GM21360 (cell line): Measurements from ENCODE around the gene TENT5A.
"Not testable (repeated sequence)": the region's sequence is repeated elsewhere in the genome, so short reads cannot be mapped to it uniquely, and the experiment has no call there.

Source experiments
- ATAC-seq: cut with Tn5 transposase; IDR thresholded peaks from one replicate; pipeline ENCODE4 v1.9.1; 2021; ENCODE audit warnings: mild to moderate bottlenecking, moderate library complexity; ENCODE audit not compliant: unreplicated experiment

Gene TENT5A

DNA sequence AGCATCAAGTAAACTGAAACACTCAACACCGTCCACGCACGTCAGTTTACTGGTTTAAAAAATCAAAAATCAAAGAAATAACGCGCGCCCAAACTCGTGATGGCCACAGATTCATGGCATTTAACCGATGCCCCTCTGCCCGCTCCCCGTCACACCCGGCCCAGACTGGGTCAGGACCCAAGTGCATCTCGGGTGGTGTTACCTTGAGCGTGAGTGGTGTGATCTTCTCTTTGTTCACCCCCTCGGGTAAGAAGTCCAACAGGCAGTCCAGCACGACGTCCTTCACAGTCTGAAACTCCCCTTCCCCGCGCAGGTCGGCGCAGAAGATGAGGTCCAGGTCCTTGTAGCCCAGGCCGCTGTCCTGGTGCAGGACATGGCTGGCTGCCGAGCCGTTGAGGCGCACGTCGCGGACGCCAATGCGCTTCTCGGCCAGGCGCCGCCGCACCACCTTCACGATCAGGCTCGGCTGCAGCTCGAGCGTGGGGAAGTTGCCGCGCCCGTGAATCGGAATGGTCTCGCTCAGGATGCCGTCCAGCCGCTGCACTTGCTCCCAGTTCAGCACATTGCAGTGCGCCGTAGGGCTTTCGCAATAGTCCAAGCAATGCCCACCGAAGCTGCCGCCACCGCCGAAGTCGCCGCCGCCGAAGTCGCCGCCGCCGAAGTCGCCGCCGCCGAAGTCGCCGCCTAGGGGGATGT lies 945 bp downstream of the TENT5A start:
- no peak for ATAC-seq

DNA sequence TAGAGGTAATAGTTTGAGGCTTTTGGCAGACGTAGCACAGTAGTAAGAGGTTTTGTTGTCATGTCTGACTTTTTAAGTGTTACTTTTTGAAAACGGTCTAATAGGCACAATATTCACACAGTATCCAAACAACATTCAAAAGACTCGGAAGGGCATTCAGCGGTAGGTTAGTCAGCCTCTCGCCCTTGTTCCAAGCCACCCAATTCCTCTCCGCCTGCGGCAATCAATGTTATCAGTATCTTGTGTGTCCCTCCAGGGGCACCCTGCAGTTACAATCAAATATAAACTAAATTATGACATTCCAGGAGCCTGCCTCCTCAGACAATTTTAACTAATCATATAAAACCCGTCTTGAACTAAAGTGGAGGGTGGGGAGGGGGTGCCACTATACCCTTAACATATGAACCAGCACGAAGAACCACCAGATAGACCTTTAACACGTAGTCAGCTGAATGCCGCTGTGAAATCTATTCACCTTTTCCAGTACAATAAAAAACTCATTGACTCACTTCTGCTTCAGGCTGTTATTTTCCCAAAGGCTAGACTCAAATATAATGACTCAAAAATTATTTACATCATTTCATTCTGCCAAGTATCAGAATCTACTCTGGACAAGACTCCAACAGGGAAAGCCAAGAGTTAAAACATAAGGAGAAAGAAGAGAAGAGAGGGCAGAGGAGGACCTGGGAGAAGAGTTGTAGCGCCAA lies 1.6 kb downstream of the TENT5A start:
- no peak for ATAC-seq

DNA sequence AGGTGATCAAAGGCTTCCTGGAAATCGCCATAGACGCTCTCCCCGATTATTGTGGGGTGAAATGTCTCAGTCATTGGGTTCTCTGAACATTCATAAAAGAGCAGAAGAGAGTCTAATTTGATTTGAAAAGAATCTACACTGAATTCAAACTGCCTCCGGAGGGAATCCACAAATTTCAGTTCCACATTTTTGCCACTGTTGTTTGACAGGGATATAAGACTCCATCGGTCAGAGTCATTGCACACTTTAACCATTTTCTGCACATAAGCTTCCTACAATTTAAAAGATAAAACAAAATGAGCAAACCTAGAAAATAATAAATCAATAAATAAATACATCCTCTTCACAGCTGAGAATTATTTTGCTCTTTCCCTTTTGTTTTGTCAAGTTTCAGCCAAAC lies 2.3 kb downstream of the TENT5A start:
- no peak for ATAC-seq

DNA sequence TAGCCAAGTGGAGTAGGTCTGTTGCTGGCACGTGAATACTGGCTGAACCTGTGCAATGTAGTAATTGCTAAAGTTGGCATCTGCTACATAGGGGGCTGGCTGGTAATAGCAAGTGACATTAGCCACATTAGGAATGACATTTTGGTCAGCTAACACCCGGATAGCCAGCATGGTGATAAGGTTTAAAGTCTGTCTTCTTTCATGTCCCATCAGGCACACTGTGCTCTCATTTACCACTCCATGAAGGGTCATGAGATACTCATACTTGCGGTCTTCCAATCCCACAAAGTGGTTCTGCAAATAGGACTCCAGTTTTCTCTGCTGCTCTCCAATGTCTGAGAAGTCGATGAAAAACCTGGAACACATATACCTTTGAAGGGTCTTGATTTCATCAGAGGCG lies 2.8 kb downstream of the TENT5A start:
- no peak for ATAC-seq

DNA sequence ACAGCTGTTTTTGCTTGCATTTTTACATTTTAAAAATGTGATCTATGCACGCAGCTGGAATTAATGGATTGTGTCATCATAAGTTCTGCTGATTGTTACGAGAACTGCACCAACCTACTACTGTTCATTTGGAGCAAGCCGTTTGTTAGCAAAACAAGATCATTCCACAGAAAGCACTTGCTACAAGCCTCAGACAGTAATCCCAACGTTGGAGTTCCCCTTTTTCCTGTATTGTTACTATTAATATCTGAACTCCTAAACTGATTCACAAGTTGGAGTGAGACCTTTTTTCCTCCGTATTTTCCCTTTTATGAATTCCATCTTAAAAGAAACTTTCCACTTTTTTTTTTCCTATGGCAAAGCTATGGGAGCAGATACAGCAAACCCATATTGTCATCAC lies 3.5 kb downstream of the TENT5A start:
- ATAC-seq = no peak

DNA sequence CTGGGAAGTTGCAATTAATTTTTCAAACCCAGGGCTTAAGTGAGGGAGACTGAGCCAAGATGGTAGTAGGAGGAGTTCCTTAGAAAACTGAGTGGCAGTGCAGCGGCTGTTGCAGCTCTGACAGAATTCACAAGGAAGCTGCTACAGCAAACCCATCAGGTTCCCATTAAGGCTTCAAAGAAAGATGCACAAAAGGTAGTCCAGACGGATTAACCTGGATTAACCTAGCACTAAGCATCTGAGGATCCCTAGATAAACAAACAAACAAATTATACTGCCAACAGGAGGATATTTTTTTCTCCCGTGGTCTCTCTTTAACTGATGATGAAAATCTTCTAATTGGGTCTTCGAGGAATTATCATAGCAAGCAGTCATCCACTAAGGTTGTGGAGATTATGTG lies 5.2 kb downstream of the TENT5A start:
- ATAC-seq = no peak

DNA sequence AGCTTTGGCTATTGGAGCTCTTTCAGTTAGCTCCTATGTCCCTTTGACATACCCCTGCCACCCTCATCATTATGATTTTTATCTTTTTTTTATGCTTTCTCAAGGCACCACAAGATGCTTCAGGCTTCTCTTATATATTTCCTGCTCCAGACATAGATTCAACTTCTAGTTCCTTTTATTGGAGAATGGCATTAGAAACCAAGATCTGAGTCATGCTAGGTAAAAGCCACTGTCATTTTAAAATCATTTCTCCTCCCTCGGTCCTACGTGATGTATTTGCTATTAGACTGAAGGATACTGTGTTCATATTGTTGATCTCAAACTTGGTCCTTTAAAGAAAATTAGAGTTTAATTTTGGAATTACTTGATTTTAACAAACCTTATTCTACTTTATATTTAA lies 8.3 kb downstream of the TENT5A start:
- ATAC-seq = no peak

DNA sequence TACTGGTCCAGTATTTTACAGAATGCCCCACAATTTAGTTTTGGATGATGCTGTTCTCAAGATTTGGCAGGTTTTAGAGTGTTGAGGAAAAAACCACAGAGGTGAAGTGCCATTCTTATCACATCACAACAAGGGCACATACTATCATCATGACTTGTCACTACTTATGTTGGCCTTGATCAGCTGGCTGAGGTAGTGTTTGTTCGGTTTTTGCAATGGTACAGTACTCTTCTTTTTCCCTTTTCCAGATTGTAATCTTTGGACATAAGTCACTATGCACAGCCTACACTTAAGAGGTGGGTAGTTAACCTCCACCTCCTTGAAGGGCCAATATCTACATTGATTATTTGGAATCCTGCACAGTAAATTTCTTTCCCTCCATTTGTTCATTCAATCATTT lies 8.8 kb downstream of the TENT5A start:
- no peak for ATAC-seq

DNA sequence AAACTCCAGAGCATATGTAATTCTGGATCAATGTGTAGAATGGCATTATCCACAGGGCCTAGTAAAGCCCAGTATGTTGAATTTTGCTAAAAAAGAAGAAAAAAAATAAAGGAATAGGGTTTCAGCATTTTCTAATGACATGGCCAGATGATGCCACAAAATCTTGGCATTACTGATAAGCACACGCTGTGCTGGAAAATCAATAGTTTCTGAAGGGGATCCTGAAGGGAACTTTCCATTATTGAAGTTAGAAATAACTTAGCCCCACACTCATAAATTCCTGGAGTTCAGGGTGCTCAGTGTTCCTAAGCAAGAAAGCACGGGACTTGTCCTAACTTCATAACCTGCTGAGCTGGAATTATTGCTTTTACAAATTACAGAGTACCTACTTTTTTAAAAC lies 10.8 kb downstream of the TENT5A start:
- no peak for ATAC-seq

DNA sequence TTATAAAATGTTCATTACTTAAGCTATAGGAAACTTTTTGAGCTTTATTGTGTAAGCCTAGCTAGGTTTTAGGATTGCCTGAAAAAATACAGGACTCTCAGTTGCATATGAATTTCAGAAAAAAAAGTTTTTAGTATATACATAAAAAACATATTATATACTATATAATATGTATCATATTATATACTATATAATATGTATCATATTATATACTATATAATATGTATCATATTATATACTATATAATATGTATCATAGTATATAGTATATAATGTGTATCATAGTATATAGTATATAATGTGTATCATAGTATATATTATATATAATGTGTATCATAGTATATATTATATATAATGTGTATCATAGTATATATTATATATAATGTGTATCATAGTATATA lies 11.9 kb downstream of the TENT5A start:
- ATAC-seq = not testable (repeated sequence)

DNA sequence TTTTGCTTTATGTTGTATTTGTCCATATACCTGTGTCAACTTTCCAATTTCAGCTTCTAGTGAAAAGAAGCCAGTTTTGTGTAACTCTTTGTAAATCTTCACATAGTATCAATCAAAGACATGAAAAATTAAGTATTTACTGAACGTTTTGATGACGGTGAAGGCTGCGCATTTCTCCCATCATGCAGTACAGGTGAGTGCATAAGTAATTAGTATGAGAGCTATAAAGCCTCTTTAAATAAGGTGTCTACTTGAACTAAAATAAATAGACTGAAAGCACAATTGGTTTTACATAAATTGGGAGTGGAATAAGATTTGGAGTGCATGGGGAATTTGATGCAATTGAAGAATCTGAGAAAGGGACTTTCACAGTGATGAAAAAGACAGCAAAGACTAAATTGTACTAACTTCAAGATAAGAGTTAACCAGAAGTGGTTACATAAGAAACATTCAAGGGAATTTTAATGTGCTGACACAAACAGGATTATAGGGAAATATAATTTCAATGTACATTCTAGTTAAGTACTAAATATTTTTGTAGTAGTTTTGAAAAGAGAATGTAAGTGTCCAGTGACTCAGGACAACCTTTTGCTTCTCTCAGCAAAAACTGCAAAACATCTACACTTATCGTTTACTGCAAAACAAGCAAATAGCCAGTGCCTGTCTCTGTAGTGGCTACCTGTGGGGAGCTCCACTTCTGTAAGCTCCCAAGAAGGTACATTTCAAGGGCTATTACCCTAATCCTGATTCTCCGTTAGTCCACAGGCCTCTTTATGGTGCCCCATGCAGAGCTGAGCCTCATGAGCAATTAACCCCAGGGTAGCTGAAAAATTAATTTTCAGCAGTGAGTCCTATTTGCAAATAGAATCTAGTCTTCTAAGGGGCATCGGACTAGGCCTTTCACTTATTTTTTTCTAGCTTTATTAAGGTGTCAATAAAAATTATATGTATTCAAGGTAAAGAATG lies 13.0 kb downstream of the TENT5A start:
- ATAC-seq = no peak

DNA sequence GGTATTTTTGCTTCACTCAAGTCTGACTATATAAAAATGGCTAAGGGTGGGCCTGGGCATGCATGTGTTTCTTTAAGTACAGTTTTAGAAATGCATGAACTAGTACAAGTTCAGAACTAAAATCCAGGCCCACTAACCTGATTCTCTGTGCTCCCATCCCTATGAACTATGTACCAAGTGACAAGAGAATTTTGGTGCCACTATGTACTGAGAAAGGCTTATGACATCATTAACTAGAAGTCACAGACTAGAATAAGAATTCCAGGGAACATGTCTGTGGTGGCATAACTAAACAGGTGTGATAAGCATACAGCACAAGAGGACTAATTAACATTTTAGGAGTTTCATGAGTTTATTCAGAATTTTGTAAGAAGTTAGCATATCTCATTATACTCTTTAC lies 16.1 kb downstream of the TENT5A start:
- no peak for ATAC-seq

DNA sequence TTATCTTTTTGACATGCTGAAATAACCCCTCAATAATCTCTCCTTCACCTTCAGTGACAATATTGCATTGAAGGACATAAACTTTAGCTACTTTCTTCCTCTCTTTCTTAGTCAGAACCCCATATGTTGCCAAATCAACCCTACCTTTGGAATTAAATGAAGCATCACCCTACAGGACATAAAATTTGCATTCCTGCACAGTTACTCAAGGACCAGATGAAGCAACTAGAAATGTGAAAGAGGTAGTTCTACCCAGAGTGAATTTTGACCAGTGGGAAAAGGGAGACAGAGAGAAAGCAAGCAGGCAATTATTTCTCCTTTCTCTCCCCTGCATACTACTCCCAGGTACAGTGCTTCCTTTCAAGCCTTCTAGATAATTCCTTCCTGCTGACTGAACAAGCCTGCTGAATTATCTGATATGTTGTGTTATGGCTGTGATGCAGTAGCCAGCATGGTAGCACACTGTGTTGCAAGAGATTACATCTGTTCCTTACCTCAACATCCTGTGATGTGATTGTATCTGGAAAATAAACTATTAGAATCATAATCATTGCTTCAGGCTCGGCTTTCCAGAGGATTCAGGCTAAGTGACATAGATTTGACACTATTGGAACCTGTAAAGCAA lies 16.6 kb downstream of the TENT5A start:
- ATAC-seq = no peak

DNA sequence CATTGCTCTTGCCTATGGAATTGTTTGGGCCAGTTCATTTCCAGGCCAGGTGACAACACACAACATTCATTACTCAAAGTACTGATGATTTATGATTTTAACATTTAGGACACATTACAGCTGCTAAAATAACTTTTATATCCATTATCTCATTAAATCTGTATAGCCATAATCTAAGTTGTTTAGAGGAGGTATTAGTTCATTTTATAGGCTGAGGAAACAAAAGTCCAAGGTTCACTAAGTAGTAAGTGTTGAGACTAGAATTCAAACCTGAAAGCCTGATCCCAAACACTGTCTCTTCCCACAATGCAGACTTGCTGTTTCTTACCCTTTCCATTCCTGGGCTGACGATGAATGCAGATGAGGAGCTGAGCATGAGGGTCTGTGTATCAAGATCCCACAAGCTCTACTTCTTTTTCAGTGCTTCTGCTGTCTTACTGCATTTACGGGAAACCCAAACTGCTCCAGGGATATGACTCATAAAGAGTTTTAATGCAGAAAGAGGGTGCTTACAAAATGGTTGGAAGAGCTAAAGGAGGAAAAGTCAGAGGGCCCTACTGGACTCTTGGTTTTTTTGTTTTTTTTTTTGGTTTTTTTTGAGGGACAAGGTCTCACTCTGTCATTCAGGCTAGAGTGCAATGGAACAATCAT lies 17.9 kb downstream of the TENT5A start:
- no peak for ATAC-seq

DNA sequence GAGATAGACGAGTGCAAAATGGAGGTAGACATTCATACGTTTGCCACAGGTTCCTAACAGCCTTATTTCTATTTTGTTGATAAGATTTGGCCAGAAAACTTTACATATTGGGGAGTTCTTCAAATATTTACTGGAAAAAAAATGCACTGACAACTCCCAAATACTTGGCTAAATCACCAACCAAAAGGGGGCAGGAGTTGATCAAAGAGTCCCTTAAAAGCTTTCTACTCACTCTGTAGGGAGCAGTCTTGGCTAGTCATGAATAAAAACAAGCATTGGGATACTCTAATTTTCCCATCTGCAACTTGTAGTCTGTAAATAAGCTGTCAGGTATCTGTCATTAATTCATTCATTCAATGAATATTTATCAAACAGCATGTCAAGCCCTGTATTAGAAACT lies 18.4 kb downstream of the TENT5A start:
- no peak for ATAC-seq

DNA sequence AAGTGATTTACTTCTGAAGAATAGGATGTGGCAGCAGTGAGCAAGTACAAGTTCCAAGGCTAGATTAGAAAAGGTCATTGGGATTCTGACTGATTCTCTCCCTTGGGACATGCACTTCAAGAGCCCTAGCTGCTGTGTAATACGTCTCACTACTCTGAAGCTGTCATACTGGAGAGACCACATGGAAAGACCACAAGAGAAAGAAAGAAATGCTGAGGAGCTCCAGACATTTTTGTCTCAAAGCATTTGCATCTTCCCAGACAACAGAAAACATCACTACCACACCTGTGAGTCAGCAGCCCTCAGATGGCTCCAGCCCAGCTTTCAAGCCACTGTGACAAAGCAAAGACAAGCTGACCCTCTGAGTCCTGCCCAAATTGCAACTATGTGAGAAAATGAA lies 20.7 kb downstream of the TENT5A start:
- ATAC-seq = no peak

DNA sequence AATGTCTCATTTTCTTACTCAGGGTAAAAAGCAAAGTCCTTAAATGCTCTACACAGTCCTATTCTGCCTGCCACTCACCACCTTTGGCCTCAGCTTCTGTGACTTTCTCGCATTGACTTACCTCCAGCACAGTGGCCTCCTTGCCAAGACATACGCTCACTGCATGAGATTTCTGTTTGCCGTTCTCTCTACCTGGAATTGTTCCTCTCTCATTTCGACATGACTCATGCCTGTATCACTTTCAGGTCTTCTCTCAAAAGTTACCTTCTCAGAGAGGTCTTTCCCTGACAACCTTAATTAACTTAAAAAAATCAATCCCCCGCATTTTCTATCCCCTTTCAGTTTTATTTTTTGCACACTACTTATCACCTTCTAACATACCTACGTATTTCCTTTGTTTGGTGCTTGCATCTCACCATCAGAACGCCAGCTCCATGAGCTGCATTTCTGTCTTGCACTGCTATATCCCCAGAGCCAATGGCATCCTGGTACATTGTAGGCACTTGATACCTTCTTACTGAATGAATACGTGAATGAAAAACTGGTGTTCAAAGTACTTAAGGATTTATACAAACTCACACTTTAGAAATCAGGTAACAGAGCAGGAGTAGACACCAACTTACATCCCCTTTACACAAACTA lies 24.5 kb downstream of the TENT5A start:
- no peak for ATAC-seq

DNA sequence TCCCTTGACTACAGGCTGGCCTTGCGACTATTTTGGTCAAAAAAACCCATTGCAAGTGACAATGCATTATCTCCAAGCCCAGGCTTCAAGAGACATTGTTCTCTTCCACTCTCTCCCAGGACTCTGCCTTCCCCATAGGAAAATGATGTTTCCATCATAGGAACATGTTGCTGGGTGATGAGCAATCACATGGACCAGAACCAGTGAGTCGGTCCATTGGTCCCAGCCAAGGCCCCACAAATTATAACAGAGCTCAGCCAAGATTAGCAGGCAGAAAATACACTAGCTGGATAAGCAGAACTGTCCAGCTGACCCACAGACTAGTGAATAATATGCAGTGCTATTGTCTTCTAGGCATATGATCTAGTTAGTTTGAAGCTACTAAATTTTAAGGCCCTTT lies 27.4 kb downstream of the TENT5A start:
- ATAC-seq = no peak

DNA sequence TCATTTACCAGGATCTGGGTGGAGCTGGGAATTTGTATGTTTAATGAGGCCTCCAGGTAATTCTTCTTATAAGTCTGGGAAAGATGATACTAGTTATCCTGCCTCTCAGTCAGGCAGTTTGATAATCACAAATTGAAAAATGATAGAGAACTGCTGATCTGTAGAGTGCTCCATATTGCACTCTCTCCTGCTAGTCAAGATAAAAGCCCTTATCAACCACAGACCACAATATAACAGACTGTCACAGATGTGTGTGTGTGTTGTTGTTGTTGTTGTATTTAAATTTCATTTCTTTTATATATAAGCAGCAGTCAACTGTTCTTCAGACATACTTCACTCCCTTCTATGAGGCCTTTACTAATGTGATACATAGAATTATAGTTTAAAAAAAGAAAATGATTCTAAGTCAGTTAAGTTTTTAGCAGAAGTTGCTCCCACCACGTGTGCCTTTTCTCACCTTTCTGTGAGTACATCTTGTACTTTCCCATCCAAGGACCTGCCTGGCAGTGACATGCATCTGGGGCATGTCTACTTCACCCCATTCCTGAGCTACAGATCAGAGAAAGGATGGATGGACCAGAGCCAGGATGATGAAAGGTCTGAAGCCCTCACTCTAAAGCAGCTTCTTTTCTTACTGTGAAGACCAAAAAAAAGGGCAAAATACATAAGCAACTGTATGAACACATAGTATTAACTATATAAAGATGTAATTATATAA lies 29.8 kb downstream of the TENT5A start:
- no peak for ATAC-seq

DNA sequence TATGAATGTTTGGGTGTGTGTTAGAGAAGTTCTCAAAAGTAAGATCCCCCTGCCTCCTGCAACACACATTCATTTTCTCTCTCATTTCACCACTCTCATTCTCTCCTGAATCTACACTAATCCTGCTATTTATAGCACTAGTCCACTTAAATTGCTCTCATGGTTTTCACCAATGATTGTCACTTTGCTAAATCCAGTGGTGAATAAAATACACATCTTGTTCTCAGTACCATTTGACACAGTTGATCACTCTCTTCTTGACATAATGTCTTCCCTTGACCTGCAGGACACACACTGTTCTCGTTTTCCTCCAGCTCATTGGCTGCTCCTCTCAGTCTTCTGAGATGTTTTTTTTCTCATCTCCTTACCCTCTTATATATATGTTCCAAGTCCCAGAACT lies 32.1 kb downstream of the TENT5A start:
- ATAC-seq = no peak
